HepG2 (cell line): ENCODE measurements around the gene CDC6. TPM values are rescaled to one million over a fixed set of nuclear protein-coding genes. Genes with fewer than 3 reads are reported as not detected.
A peak's percentile ranks its signal among the peaks of the same experiment; 100 is the strongest.

Experiments used
- ATAC-seq: fragments of 200-7000 bp; cut with Tn5 transposase; 3 replicates; pipeline ENCODE4 v1.9.1; 2020; ENCODE audit warnings: mild to moderate bottlenecking, moderate library complexity
- BruUV-seq: library from RNA; stranded (reverse); fragments of 400-500 nt; replicated peaks from 2 replicates; lab custom pipeline; 2021; lab: Mats Ljungman, UMichigan
- CTCF ChIA-PET: fragments of 300-600 bp; formaldehyde crosslinking; extraction: SDS; loops from one replicate; lab custom pipeline; 2021; ENCODE audit warnings: low total read pairs, inconsistent platforms, low intra/inter-chr PET ratio; lab: Yijun Ruan, JAX
- POLR2A ChIA-PET: fragments of 350-600 bp; sonication (Branson Sonifier 250); formaldehyde crosslinking; loops from one replicate; lab custom pipeline; 2020; ENCODE audit warnings: antibody characterized with exemption, inconsistent platforms; lab: Yijun Ruan, JAX
- DNase-seq: peaks from one replicate; pipeline ENCODE4 v3.0.0-alpha.2; 2015; ENCODE audit warnings: low spot score
- FAIRE-seq: peaks from 3 replicates; lab custom pipeline; 2011; peaks lifted over from hg19 to GRCh38; lab: Jason Lieb, UNC
- H2AFZ ChIP-seq: one replicate; pipeline ENCODE4 v1.6.1; 2011; ENCODE audit warnings: low read length, inconsistent platforms
- H3K27ac ChIP-seq: fragments of 300-600 bp; 3 replicates; pipeline ENCODE4 v1.8.0; 2011; ENCODE audit warnings: mixed run types, mild to moderate bottlenecking, mixed read lengths, low read length, inconsistent platforms; ENCODE audit not compliant: insufficient read depth; ENCODE audit errors: extremely low read length
- H3K27me3 ChIP-seq, 2 experiments: fragments of 200-600 bp in 1 of 2; 2 replicates in 1 of 2; 3 replicates in 1 of 2; pipeline versions ENCODE4 v1.6.0 to v1.8.0; 2011; ENCODE audit warnings: low read length in 2 of 2, mild to moderate bottlenecking in 2 of 2, moderate library complexity in 2 of 2, inconsistent platforms in 1 of 2; ENCODE audit not compliant: insufficient read depth in 2 of 2, control insufficient read depth in 1 of 2
- H3K36me3 ChIP-seq, 2 experiments: fragments of 200-600 bp in 1 of 2; replicated peaks in 1 of 2; 2 replicates in 1 of 2; 3 replicates in 1 of 2; pipeline versions ENCODE4 v1.5.1 to v1.8.0; 2011; ENCODE audit warnings: low read length in 2 of 2, inconsistent platforms in 1 of 2; ENCODE audit not compliant: insufficient read depth in 2 of 2, control insufficient read depth in 1 of 2
- H3K4me1 ChIP-seq: 2 replicates; pipeline ENCODE4 v1.5.1; 2012; ENCODE audit warnings: low read length, inconsistent platforms; ENCODE audit not compliant: insufficient read depth
- H3K4me2 ChIP-seq: 2 replicates; pipeline ENCODE4 v1.6.0; 2011; ENCODE audit warnings: low read depth, low read length, inconsistent platforms
- H3K4me3 ChIP-seq, 3 experiments: fragments of 200-600 bp in 1 of 3; sonication (generic), shearing (Covaris generic) in 1 of 3; replicated peaks in 1 of 3; 2 replicates each; pipeline ENCODE4 v1.5.1; 2011 to 2016; ENCODE audit warnings: low read length in 3 of 3, inconsistent platforms in 2 of 3, low read depth in 2 of 3, mild to moderate bottlenecking in 2 of 3, control low read depth in 1 of 3, mixed read lengths in 1 of 3; ENCODE audit not compliant: insufficient read depth in 1 of 3
- H3K79me2 ChIP-seq: one replicate; pipeline ENCODE4 v1.6.1; 2011; ENCODE audit warnings: low read length, inconsistent platforms; ENCODE audit not compliant: insufficient read depth
- H3K9ac ChIP-seq: 2 replicates; pipeline ENCODE4 v1.6.0; 2011; ENCODE audit warnings: mild to moderate bottlenecking, low read depth, low read length, inconsistent platforms; ENCODE audit not compliant: insufficient read depth
- H3K9me3 ChIP-seq: 2 replicates; pipeline ENCODE4 v1.5.1; 2012; ENCODE audit warnings: mild to moderate bottlenecking, low read length
- H4K20me1 ChIP-seq: 2 replicates; pipeline ENCODE4 v1.6.0; 2011; ENCODE audit warnings: inconsistent platforms, mild to moderate bottlenecking, low read length, moderate library complexity; ENCODE audit not compliant: insufficient read depth
- ELF1 ChIP-seq: sonication (generic); formaldehyde crosslinking; IDR thresholded peaks from 2 replicates; pipeline ENCODE4 v1.4.0; 2020; ENCODE audit warnings: missing genetic modification reagents
- IKZF4 ChIP-seq: sonication (generic); formaldehyde crosslinking; IDR thresholded peaks from 2 replicates; pipeline ENCODE4 v1.5.1; 2020; ENCODE audit warnings: borderline replicate concordance, mild to moderate bottlenecking, low read depth, missing genetic modification reagents; ENCODE audit errors: not compliant biosample characterization
- KLF11 ChIP-seq: IDR thresholded peaks from 2 replicates; pipeline ENCODE4 v1.6.1; 2016; ENCODE audit warnings: missing compliant biosample characterization
- MYC ChIP-seq: sonication (generic); formaldehyde crosslinking; IDR thresholded peaks from 2 replicates; pipeline ENCODE4 v1.9.0; 2021; ENCODE audit warnings: missing genetic modification reagents, borderline replicate concordance
- PHF21A ChIP-seq: sonication (generic); formaldehyde crosslinking; IDR thresholded peaks from 2 replicates; pipeline ENCODE4 v1.5.0; 2020; ENCODE audit warnings: mild to moderate bottlenecking, missing genetic modification reagents
- SAP130 ChIP-seq: IDR thresholded peaks from 2 replicates; pipeline ENCODE4 v1.6.1; 2016; ENCODE audit warnings: low read depth
- ZNF530 ChIP-seq: sonication (generic); formaldehyde crosslinking; IDR thresholded peaks from 2 replicates; pipeline ENCODE4 v1.5.0; 2020; ENCODE audit warnings: low read depth, mild to moderate bottlenecking, missing genetic modification reagents
- ZNF878 ChIP-seq: sonication (generic); formaldehyde crosslinking; IDR thresholded peaks from 2 replicates; pipeline ENCODE4 v1.8.1; 2023; ENCODE audit warnings: mild to moderate bottlenecking, missing genetic modification reagents, moderate library complexity
- WGBS: methylation state at CpG from one replicate; pipeline ENCODE4 v1.1.6; 2017; ENCODE audit warnings: low lambda C conversion rate; 5-methylcytosine and 5-hydroxymethylcytosine counted together
- in situ Hi-C: cut with HindIII; loops from 2 replicates; pipeline ENCODE4 v1.10.0; 2017; ENCODE audit warnings: low pct_unique_long_range_greater_than_20kb; ENCODE audit not compliant: extremely low pct_ligation_motif_present
- intact Hi-C: fragments of 100-400 bp; cut with micrococcal nuclease; formaldehyde crosslinking; loops from one replicate; pipeline ENCODE4 v1.10.0; 2022; ENCODE audit not compliant: unreplicated experiment
- polyA plus RNA-seq, 8 experiments: library from polyadenylated mRNA; depleted of rRNA in 3 of 8; stranded (reverse) in 7 of 8; unstranded in 1 of 8; fragments of >200 nt; fragmentation: Illumina TruSeq in 4 of 8; extraction: Trizol in 4 of 8; gene quantifications; 2 replicates each; pipeline versions ENCODE4 v1.2.1 to v1.2.3, GENCODE V29; 2011 to 2016; ENCODE audit warnings: low read depth in 4 of 8, missing spikeins in 1 of 8, mixed read lengths in 1 of 8; ENCODE audit not compliant: insufficient read depth in 1 of 8
- total RNA-seq, 5 experiments: library from RNA; depleted of rRNA; stranded (reverse); fragments of >200 nt; fragmentation: Illumina TruSeq; extraction: Trizol; gene quantifications; 2 replicates each; pipeline ENCODE4 v1.2.3, GENCODE V29; 2016; ENCODE audit warnings: low read depth in 1 of 5
- TF ChIP-seq, protein P1 (sequence below): sonication (generic); formaldehyde crosslinking; conservative IDR thresholded peaks from 2 replicates; pipeline ENCODE4 v1.4.0; 2020; ENCODE audit warnings: mild to moderate bottlenecking, missing genetic modification reagents, moderate library complexity
- TF ChIP-seq, protein P2 (sequence below): sonication (generic); formaldehyde crosslinking; IDR thresholded peaks from 2 replicates; pipeline ENCODE4 v1.4.0; 2020; ENCODE audit warnings: mild to moderate bottlenecking, missing genetic modification reagents
- TF ChIP-seq, protein P3 (sequence below): IDR thresholded peaks from 2 replicates; pipeline ENCODE4 v1.6.1; 2016; ENCODE audit warnings: mild to moderate bottlenecking, missing biosample characterization, missing genetic modification reagents

CDC6 gene
- total and polyA plus RNA-seq, 2 of the 13 experiments (the other 11 are each of a cell fraction or from before 2014, with no cell fraction given), result 17.4 to 114 TPM

DNA sequence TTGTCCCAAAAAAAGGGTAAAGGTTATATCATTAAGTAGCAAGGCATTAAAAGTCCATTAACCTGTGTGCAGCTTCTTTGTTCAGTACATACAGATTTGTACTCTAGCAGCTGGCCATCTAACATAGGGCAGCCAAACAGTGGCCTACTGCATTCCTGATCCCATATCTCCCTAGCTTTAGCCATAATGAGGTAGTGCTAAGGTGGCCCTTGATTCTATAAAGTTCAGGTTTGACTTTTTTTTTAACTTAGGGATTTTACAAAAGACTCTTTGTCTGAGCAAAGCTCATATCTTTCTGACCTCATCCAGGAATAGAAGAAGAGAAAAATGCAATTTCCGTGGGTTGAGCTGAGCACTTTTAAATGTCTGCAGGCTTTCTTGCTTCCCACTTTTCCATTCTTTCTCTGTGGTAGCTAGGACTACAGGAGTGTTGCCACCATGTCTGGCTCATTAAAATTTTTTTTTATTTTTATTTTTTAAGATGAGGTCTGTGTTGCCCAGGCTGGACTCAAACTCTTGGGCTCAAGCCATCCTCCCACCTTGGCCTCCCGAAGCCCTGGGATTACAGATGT is 19.5 kb upstream of the CDC6 start (continued):
- TF ChIP-seq, protein P1, sequence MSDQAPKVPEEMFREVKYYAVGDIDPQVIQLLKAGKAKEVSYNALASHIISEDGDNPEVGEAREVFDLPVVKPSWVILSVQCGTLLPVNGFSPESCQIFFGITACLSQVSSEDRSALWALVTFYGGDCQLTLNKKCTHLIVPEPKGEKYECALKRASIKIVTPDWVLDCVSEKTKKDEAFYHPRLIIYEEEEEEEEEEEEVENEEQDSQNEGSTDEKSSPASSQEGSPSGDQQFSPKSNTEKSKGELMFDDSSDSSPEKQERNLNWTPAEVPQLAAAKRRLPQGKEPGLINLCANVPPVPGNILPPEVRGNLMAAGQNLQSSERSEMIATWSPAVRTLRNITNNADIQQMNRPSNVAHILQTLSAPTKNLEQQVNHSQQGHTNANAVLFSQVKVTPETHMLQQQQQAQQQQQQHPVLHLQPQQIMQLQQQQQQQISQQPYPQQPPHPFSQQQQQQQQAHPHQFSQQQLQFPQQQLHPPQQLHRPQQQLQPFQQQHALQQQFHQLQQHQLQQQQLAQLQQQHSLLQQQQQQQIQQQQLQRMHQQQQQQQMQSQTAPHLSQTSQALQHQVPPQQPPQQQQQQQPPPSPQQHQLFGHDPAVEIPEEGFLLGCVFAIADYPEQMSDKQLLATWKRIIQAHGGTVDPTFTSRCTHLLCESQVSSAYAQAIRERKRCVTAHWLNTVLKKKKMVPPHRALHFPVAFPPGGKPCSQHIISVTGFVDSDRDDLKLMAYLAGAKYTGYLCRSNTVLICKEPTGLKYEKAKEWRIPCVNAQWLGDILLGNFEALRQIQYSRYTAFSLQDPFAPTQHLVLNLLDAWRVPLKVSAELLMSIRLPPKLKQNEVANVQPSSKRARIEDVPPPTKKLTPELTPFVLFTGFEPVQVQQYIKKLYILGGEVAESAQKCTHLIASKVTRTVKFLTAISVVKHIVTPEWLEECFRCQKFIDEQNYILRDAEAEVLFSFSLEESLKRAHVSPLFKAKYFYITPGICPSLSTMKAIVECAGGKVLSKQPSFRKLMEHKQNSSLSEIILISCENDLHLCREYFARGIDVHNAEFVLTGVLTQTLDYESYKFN (CRISPR knock-in tag), result 0 out of 2 replicates have a peak, but pooled peaks have one; percentile 13
- 0 out of 2 replicates have a peak, but pooled peaks have one; percentile 22 for TF ChIP-seq PHF21A (CRISPR knock-in tag)
- no peak for TF ChIP-seq IKZF4 (CRISPR knock-in tag)

DNA sequence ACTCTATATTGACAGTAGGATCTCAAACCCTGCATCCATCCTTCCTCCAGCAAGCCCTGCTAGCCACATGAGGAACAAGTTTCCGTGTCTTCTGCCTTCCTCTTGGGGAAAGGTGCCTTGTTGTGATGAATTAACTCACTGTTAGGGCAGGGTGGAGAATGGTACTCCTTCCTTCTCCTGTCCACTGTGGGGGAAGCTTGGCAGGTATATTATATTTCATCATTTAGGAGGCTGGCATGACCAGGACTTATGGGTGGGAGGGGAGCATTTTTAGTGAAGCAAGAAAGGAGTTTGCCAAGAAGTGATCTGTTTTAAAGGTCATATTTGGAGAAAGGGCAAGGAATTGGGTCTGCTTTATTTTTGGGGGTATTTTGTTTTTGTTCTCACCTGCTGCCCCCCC is 9.3 kb upstream of the CDC6 start:
- DNase-seq (no peak), ATAC-seq (no peak), FAIRE-seq (no peak)
- CTCF ChIA-PET, result no interaction called here
- no peak overlapping the region for H3K27ac ChIP-seq
- no peak overlapping the region for H3K4me2 ChIP-seq
- H3K27me3 ChIP-seq, result no peaks in the 10 kb centered on the region
- POLR2A ChIA-PET, result no interaction called here
- no peaks in the 10 kb centered on the region for H3K9me3 ChIP-seq
- no peaks in the 10 kb centered on the region for H3K79me2 ChIP-seq
- 100% methylated on average over 1 of the region's 1 CpG for WGBS
- peaks cover 28 to 72% of the 10 kb centered on the region in 2 experiments for H3K36me3 ChIP-seq
- no peak overlapping the region for H3K4me3 ChIP-seq
- H4K20me1 ChIP-seq, result no peaks in the 10 kb centered on the region
- intact Hi-C loops, result no loop called here
- no peak overlapping the region for H2AFZ ChIP-seq
- BruUV-seq, result no TSS peak
- H3K4me1 ChIP-seq, result peaks cover 3% of the 10 kb centered on the region
- no peak overlapping the region for H3K9ac ChIP-seq
- in situ Hi-C loops, result no loop called here
- TF ChIP-seq ELF1 (CRISPR knock-in tag) (no peak), MYC (no peak), ZNF530 (CRISPR knock-in tag) (no peak), KLF11 (CRISPR knock-in tag) (no peak), SAP130 (CRISPR knock-in tag) (no peak), ZNF878 (CRISPR knock-in tag) (no peak)
- TF ChIP-seq, protein P2, sequence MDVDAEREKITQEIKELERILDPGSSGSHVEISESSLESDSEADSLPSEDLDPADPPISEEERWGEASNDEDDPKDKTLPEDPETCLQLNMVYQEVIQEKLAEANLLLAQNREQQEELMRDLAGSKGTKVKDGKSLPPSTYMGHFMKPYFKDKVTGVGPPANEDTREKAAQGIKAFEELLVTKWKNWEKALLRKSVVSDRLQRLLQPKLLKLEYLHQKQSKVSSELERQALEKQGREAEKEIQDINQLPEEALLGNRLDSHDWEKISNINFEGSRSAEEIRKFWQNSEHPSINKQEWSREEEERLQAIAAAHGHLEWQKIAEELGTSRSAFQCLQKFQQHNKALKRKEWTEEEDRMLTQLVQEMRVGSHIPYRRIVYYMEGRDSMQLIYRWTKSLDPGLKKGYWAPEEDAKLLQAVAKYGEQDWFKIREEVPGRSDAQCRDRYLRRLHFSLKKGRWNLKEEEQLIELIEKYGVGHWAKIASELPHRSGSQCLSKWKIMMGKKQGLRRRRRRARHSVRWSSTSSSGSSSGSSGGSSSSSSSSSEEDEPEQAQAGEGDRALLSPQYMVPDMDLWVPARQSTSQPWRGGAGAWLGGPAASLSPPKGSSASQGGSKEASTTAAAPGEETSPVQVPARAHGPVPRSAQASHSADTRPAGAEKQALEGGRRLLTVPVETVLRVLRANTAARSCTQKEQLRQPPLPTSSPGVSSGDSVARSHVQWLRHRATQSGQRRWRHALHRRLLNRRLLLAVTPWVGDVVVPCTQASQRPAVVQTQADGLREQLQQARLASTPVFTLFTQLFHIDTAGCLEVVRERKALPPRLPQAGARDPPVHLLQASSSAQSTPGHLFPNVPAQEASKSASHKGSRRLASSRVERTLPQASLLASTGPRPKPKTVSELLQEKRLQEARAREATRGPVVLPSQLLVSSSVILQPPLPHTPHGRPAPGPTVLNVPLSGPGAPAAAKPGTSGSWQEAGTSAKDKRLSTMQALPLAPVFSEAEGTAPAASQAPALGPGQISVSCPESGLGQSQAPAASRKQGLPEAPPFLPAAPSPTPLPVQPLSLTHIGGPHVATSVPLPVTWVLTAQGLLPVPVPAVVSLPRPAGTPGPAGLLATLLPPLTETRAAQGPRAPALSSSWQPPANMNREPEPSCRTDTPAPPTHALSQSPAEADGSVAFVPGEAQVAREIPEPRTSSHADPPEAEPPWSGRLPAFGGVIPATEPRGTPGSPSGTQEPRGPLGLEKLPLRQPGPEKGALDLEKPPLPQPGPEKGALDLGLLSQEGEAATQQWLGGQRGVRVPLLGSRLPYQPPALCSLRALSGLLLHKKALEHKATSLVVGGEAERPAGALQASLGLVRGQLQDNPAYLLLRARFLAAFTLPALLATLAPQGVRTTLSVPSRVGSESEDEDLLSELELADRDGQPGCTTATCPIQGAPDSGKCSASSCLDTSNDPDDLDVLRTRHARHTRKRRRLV (CRISPR knock-in tag), result no peak
- TF ChIP-seq, protein P3, sequence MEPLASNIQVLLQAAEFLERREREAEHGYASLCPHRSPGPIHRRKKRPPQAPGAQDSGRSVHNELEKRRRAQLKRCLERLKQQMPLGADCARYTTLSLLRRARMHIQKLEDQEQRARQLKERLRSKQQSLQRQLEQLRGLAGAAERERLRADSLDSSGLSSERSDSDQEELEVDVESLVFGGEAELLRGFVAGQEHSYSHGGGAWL (CRISPR knock-in tag), result no peak
- TF ChIP-seq, all 625 proteins: peak for 0
